Measurements from ENCODE around the gene DERL3. TPM values are rescaled to one million over a fixed set of nuclear protein-coding genes. Genes with fewer than 3 reads are reported as not detected.

DERL3 gene
- total RNA-seq, 1 experiment from 2014 or later = 9.8 TPM

DNA sequence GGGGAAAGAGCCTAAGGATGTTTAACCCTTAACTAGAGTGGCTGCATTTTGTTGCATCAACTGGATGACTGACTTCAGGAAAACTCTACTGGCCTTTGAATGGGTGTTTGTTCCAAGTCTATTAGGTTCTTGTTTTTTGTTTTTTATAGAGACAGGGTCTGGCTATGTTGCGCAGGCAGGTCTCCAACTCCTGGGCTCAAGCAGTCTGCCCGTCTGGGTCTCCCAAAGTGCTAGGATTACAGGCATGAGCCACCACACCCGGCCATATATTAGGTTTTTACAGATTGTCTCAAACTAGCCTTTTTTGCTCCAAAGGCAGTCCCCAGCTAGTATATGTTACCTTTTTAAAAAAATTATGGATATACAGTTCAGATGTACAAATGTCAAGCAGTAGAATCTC lies 50.9 kb downstream of the DERL3 start:
- H4K91ac ChIP-seq (ENCODE audit: insufficient read length, low read depth, low read length) = no peak overlapping the region
- H3K9ac ChIP-seq (ENCODE audit: extremely low read depth, insufficient read length, low read length) = peak overlapping the region; percentile 75
- no peak overlapping the region for H3K56ac ChIP-seq (ENCODE audit: insufficient read length, low read depth, low read length)
- H3K4me2 ChIP-seq (ENCODE audit: insufficient read depth, insufficient read length, low read length) = peak overlapping the region; percentile 70
- Mint-ChIP-seq H3K27ac (peak overlapping the region in 2 of 3 experiments; percentile 78 to 83; a peak in 2 of 7 replicates), H3K9me3 (no peaks in the 10 kb centered on the region), H3K27me3 (ENCODE audit: low read depth) (no peaks in the 10 kb centered on the region), H3K36me3 (ENCODE audit: insufficient read depth in 1 of 3, low read depth in 3 of 3) (peaks cover 2 to 20% (median 20%) of the 10 kb centered on the region in 3 experiments; a peak in 6 of 7 replicates), H3K4me3 (peak overlapping the region; percentile 88 to 95), H3K4me1 (peaks cover 22 to 30% of the 10 kb centered on the region in 2 experiments)
- H3K27me3 ChIP-seq (ENCODE audit: insufficient read depth, low read length) = no peaks in the 10 kb centered on the region
- H3K23ac ChIP-seq (ENCODE audit: insufficient read length, low read depth, low read length) = no peak overlapping the region
- no peak overlapping the region for H2BK120ac ChIP-seq (ENCODE audit: low read depth, low read length, poor library complexity, severe bottlenecking)
- H4K5ac ChIP-seq (ENCODE audit: insufficient read length, low read depth, low read length) = no peak overlapping the region
- no peak overlapping the region for H2AFZ ChIP-seq (ENCODE audit: low read length)
- WGBS (ENCODE audit: extremely low coverage, insufficient read length, low lambda C conversion rate) = no CpG with 5 or more reads among the region's 3 CpGs
- H3K4ac ChIP-seq (ENCODE audit: low read depth, low read length) = no peak overlapping the region
- no peak overlapping the region for H3K18ac ChIP-seq (ENCODE audit: insufficient read length, low read depth, low read length)
- no peak overlapping the region for H3T11ph ChIP-seq (ENCODE audit: low read length)
- TF ChIP-seq, protein P1, sequence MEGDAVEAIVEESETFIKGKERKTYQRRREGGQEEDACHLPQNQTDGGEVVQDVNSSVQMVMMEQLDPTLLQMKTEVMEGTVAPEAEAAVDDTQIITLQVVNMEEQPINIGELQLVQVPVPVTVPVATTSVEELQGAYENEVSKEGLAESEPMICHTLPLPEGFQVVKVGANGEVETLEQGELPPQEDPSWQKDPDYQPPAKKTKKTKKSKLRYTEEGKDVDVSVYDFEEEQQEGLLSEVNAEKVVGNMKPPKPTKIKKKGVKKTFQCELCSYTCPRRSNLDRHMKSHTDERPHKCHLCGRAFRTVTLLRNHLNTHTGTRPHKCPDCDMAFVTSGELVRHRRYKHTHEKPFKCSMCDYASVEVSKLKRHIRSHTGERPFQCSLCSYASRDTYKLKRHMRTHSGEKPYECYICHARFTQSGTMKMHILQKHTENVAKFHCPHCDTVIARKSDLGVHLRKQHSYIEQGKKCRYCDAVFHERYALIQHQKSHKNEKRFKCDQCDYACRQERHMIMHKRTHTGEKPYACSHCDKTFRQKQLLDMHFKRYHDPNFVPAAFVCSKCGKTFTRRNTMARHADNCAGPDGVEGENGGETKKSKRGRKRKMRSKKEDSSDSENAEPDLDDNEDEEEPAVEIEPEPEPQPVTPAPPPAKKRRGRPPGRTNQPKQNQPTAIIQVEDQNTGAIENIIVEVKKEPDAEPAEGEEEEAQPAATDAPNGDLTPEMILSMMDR (conservative IDR thresholded peaks at IDR 0.05) = no peak
- H4K8ac ChIP-seq (replicated peaks; ENCODE audit: insufficient read length, low read depth, low read length) = no peak overlapping the region
- H4K20me1 ChIP-seq (ENCODE audit: control insufficient read depth, insufficient read depth, insufficient read length) = no peaks in the 10 kb centered on the region
- no peak overlapping the region for H3K14ac ChIP-seq (ENCODE audit: insufficient read depth, low read length)
- no peak overlapping the region for H2BK12ac ChIP-seq (ENCODE audit: insufficient read length, low read depth, low read length)
- H2BK20ac ChIP-seq (ENCODE audit: low read depth, low read length, poor library complexity, severe bottlenecking) = no peak overlapping the region
- H3K9me3 ChIP-seq (ENCODE audit: control insufficient read depth, low read depth, low read length) = no peaks in the 10 kb centered on the region
- H3K23me2 ChIP-seq (ENCODE audit: insufficient read length, low read depth, low read length, poor library complexity, severe bottlenecking) = peaks cover 2% of the 10 kb centered on the region
- H2AK5ac ChIP-seq (ENCODE audit: insufficient read length, low read length) = no peak overlapping the region
- DNase-seq = no peak
- peaks cover 2% of the 10 kb centered on the region; the same call in 1 of the 2 replicates for H3K4me1 ChIP-seq (ENCODE audit: insufficient read depth, low read length)
- H3K27ac ChIP-seq (ENCODE audit: insufficient read length, low read depth, low read length) = no peak overlapping the region
- no peaks in the 10 kb centered on the region for H3K79me1 ChIP-seq (ENCODE audit: insufficient read depth, low read depth, low read length, poor library complexity, severe bottlenecking)
- H2BK5ac ChIP-seq (ENCODE audit: insufficient read length, low read length) = no peak overlapping the region
- H2BK15ac ChIP-seq (ENCODE audit: low read depth, low read length) = no peak overlapping the region
- H3K79me2 ChIP-seq (ENCODE audit: insufficient read depth, low read length) = peaks cover 16% of the 10 kb centered on the region; the same call in 1 of the 2 replicates
